BLaER1 (cell line): ENCODE results near the gene CTNND2.

Experiments
- H3K27ac ChIP-seq: shearing (Covaris generic); formaldehyde crosslinking; 2 replicates; pipeline ENCODE4 v1.8.1; 2022
- H3K27me3 ChIP-seq: shearing (Covaris generic); formaldehyde crosslinking; 2 replicates; pipeline ENCODE4 v1.8.1; 2022
- H3K36me3 ChIP-seq: shearing (Covaris generic); formaldehyde crosslinking; 2 replicates; pipeline ENCODE4 v1.8.1; 2022
- H3K4me1 ChIP-seq: shearing (Covaris generic); formaldehyde crosslinking; 2 replicates; pipeline ENCODE4 v1.8.1; 2022
- H3K4me2 ChIP-seq: shearing (Covaris generic); formaldehyde crosslinking; 2 replicates; pipeline ENCODE4 v1.8.1; 2022
- H3K4me3 ChIP-seq: shearing (Covaris generic); formaldehyde crosslinking; 2 replicates; pipeline ENCODE4 v1.8.1; 2022
- H3K9ac ChIP-seq: shearing (Covaris generic); formaldehyde crosslinking; 2 replicates; pipeline ENCODE4 v1.8.1; 2022
- H3K9me3 ChIP-seq: shearing (Covaris generic); formaldehyde crosslinking; 2 replicates; pipeline ENCODE4 v1.8.1; 2022
- H4K20me1 ChIP-seq: shearing (Covaris generic); formaldehyde crosslinking; 2 replicates; pipeline ENCODE4 v1.8.1; 2022
- Cebpa-rat ChIP-seq: shearing (Covaris generic); IDR thresholded peaks from 2 replicates; pipeline ENCODE4 v1.8.1; 2022

The CTNND2 gene

GRCh38 chr5:11905206-11905605 lies 960 bp upstream of the CTNND2 start:
- Histone ChIP-seq H3K27me3 (no peaks in the 10 kb centered on the region), H3K4me1 (no peaks in the 10 kb centered on the region), H3K36me3 (no peaks in the 10 kb centered on the region), H3K9me3 (peaks cover 17% of the 10 kb centered on the region), H3K27ac (no peak overlapping the region), H3K9ac (no peak overlapping the region), H3K4me2 (no peak overlapping the region), H4K20me1 (no peaks in the 10 kb centered on the region), H3K4me3 (no peak overlapping the region)
- TF ChIP-seq Cebpa-rat: no peak

GRCh38 chr5:11903614-11904264 lies 507 bp downstream of the CTNND2 start:
- H3K27me3 ChIP-seq: no peaks in the 10 kb centered on the region
- H3K36me3 ChIP-seq: no peaks in the 10 kb centered on the region
- no peak for TF ChIP-seq Cebpa-rat
- H3K4me3 ChIP-seq: no peak overlapping the region
- H3K9ac ChIP-seq: no peak overlapping the region
- no peaks in the 10 kb centered on the region for H3K4me1 ChIP-seq
- H3K4me2 ChIP-seq: no peak overlapping the region
- peaks cover 17% of the 10 kb centered on the region for H3K9me3 ChIP-seq
- H3K27ac ChIP-seq: no peak overlapping the region
- H4K20me1 ChIP-seq: no peaks in the 10 kb centered on the region

DNA sequence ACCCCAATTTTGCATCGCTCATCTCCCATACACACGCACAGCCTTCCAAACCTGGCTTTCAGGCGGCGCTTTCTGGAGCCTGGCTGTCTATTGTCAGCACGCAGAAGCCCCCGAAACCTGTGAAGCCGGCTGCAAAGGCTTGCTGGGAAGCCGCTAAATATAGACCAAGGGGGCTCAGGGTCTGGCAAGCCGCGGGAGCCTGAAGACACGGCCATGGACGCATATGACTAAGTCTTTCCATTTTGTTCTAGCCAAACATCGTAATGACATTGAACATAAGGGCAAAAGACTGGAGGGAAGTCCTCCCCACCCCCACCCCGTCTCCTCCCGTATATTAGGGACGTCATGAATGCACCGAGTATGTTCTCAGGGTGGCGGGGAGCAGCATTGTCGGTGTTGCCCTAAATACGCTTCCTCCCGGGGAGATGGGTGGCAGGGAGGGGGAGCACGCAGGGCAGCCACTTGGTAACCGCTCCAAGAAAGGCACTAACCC lies 1.1 kb downstream of the CTNND2 start:
- Histone ChIP-seq H3K36me3 (no peaks in the 10 kb centered on the region), H3K4me3 (no peak overlapping the region), H3K9ac (no peak overlapping the region), H3K27ac (no peak overlapping the region), H3K4me1 (no peaks in the 10 kb centered on the region), H3K9me3 (peaks cover 17% of the 10 kb centered on the region), H3K27me3 (no peaks in the 10 kb centered on the region), H4K20me1 (no peaks in the 10 kb centered on the region), H3K4me2 (no peak overlapping the region)
- TF ChIP-seq Cebpa-rat: no peak

- Histone ChIP-seq H3K9me3 (peaks cover 17% of the 10 kb centered on the region), H3K4me1 (no peaks in the 10 kb centered on the region), H3K4me3 (no peak overlapping the region), H3K27me3 (no peaks in the 10 kb centered on the region), H3K36me3 (no peaks in the 10 kb centered on the region), H3K4me2 (no peak overlapping the region), H3K27ac (no peak overlapping the region), H4K20me1 (no peaks in the 10 kb centered on the region), H3K9ac (no peak overlapping the region)
- TF ChIP-seq Cebpa-rat: no peak
Measured at GRCh38 chr5:11902201-11902619, 2.0 kb downstream of the CTNND2 start.

GRCh38 chr5:11898787-11899186 lies 5.5 kb downstream of the CTNND2 start:
- Histone ChIP-seq H3K9me3 (peaks cover 15% of the 10 kb centered on the region), H3K27ac (no peak overlapping the region), H3K9ac (no peak overlapping the region), H3K4me3 (no peak overlapping the region), H3K27me3 (no peaks in the 10 kb centered on the region), H3K36me3 (no peaks in the 10 kb centered on the region), H3K4me1 (no peaks in the 10 kb centered on the region), H4K20me1 (no peaks in the 10 kb centered on the region), H3K4me2 (no peak overlapping the region)
- no peak for TF ChIP-seq Cebpa-rat

DNA sequence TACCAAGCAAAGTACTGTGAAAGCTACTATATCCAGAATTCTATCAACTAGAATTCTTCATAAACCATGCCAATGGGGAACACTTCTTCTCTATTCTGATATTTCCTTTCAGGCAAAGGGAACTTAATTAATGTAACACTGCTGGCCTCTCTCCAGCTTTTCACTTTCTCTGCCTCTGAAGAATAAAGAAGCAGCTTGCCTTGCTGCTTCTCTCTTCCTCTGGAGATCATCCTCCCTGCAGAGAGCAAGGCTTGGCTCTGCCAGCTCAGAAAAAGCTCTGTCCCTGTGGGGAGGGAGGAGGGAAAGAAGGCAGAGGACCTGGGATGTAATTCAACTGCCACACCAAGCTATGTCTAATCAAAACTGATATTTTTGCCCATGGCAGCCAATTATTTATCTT lies 6.5 kb downstream of the CTNND2 start:
- H3K4me1 ChIP-seq: no peaks in the 10 kb centered on the region
- no peak for TF ChIP-seq Cebpa-rat
- no peak overlapping the region for H3K9ac ChIP-seq
- H3K27ac ChIP-seq: no peak overlapping the region
- no peak overlapping the region for H3K4me2 ChIP-seq
- H3K4me3 ChIP-seq: no peak overlapping the region
- peaks cover 6% of the 10 kb centered on the region for H3K9me3 ChIP-seq
- H3K27me3 ChIP-seq: no peaks in the 10 kb centered on the region
- H4K20me1 ChIP-seq: no peaks in the 10 kb centered on the region
- H3K36me3 ChIP-seq: no peaks in the 10 kb centered on the region

GRCh38 chr5:11894992-11895391 lies 9.3 kb downstream of the CTNND2 start:
- Histone ChIP-seq H3K4me3 (no peak overlapping the region), H3K9me3 (peaks cover 6% of the 10 kb centered on the region), H3K36me3 (no peaks in the 10 kb centered on the region), H3K4me1 (no peaks in the 10 kb centered on the region), H3K9ac (no peak overlapping the region), H3K27ac (no peak overlapping the region), H4K20me1 (no peaks in the 10 kb centered on the region), H3K27me3 (no peaks in the 10 kb centered on the region), H3K4me2 (no peak overlapping the region)
- TF ChIP-seq Cebpa-rat: no peak

DNA sequence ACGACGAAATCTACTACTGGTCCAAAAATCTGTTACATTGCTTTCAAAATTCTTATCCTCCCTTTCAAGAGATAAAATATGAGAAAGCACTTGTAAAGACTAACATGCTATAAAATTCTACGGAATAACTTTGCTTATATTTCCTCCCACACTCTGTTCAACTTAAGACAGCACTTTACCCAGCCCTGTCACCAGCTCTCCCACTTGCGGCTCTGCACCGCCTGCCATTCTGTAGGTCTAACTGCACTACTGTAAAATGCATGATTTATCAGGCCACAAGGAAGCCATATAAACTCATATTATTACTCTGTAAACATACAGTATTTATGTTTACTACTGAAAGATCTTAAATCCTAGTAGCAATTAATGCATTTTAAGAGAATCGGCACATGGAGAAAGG lies 11.4 kb downstream of the CTNND2 start:
- H3K27ac ChIP-seq: no peak overlapping the region
- no peak overlapping the region for H3K4me2 ChIP-seq
- no peaks in the 10 kb centered on the region for H3K4me1 ChIP-seq
- no peak for TF ChIP-seq Cebpa-rat
- peaks cover 6% of the 10 kb centered on the region for H3K9me3 ChIP-seq
- H3K4me3 ChIP-seq: no peak overlapping the region
- H3K9ac ChIP-seq: no peak overlapping the region
- H3K27me3 ChIP-seq: no peaks in the 10 kb centered on the region
- H4K20me1 ChIP-seq: no peaks in the 10 kb centered on the region
- no peaks in the 10 kb centered on the region for H3K36me3 ChIP-seq

DNA sequence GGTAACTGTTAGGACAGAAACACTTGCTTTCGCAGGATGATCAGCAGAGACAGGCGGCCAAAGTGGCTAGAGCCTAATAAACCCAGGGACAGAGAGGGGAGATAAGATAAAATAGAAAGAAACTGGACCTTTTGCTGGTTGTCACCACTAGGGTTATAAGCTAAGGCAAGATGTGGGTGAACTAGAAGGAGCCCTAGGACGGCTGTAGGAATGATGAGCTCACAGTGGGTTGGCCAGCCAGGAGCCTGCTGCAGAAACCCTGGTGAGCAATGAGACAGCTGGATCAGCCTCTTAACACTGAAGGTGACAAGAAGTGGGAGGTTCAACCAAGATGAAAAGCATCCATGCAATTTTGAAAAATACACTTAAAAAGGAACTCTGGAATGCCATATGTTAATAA lies 13.5 kb downstream of the CTNND2 start:
- Histone ChIP-seq H3K4me3 (no peak overlapping the region), H3K4me1 (no peaks in the 10 kb centered on the region), H4K20me1 (no peaks in the 10 kb centered on the region), H3K27me3 (no peaks in the 10 kb centered on the region), H3K4me2 (no peak overlapping the region), H3K9ac (no peak overlapping the region), H3K27ac (no peak overlapping the region), H3K36me3 (no peaks in the 10 kb centered on the region), H3K9me3 (no peaks in the 10 kb centered on the region)
- TF ChIP-seq Cebpa-rat: no peak

DNA sequence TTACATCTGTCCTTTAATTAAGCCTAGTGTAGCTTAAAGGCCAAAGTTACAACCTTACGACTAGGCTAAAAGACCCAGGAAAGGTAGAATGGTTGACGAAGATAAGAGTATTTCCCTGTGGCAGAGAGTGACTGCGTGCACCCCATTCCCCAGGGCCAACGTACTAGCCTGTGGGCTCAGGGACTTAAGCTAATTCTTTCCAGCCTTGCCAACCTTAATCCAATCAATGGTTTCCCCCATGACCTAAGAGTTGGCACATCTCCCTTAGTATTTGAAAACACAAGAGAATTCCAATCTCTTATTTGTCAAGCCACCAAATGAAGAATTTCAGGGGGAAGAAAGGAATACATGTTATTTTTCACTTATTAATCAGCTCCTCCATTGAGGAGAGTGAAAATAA lies 16.0 kb downstream of the CTNND2 start:
- H3K27ac ChIP-seq: no peak overlapping the region
- no peaks in the 10 kb centered on the region for H3K36me3 ChIP-seq
- H3K9ac ChIP-seq: no peak overlapping the region
- H3K27me3 ChIP-seq: no peaks in the 10 kb centered on the region
- H3K4me3 ChIP-seq: no peak overlapping the region
- no peaks in the 10 kb centered on the region for H3K9me3 ChIP-seq
- no peaks in the 10 kb centered on the region for H3K4me1 ChIP-seq
- H3K4me2 ChIP-seq: no peak overlapping the region
- no peak for TF ChIP-seq Cebpa-rat
- H4K20me1 ChIP-seq: no peaks in the 10 kb centered on the region

DNA sequence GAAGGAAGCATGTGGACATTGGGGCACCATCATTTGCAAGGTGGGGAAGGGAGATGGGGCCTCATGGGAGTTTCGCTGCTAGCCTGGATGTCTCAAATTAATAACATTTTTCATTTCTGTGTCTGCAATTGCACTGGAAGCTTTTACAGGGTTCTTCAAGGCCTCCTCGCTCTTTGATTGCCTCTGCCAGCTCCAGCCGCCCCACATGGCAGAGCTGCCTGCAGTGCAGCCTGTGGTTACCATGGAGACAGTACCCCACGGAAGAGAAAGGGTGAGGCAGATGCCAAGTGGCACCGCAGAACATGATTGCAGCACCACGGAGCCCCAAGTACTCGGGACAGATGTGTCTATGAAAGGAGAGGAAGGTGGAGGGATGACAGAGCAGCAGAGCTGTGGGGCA lies 25.4 kb downstream of the CTNND2 start:
- Histone ChIP-seq H3K4me2 (no peak overlapping the region), H3K9me3 (no peaks in the 10 kb centered on the region), H3K27me3 (no peaks in the 10 kb centered on the region), H3K27ac (no peak overlapping the region), H3K36me3 (no peaks in the 10 kb centered on the region), H3K4me1 (no peaks in the 10 kb centered on the region), H3K9ac (no peak overlapping the region), H4K20me1 (no peaks in the 10 kb centered on the region), H3K4me3 (no peak overlapping the region)
- no peak for TF ChIP-seq Cebpa-rat
